GM21515 (cell line): ENCODE results near the gene TMEM42.

Source experiments
- ATAC-seq: cut with Tn5 transposase; IDR thresholded peaks from one replicate; pipeline ENCODE4 v1.9.1; 2021; ENCODE audit not compliant: unreplicated experiment

The TMEM42 gene

DNA sequence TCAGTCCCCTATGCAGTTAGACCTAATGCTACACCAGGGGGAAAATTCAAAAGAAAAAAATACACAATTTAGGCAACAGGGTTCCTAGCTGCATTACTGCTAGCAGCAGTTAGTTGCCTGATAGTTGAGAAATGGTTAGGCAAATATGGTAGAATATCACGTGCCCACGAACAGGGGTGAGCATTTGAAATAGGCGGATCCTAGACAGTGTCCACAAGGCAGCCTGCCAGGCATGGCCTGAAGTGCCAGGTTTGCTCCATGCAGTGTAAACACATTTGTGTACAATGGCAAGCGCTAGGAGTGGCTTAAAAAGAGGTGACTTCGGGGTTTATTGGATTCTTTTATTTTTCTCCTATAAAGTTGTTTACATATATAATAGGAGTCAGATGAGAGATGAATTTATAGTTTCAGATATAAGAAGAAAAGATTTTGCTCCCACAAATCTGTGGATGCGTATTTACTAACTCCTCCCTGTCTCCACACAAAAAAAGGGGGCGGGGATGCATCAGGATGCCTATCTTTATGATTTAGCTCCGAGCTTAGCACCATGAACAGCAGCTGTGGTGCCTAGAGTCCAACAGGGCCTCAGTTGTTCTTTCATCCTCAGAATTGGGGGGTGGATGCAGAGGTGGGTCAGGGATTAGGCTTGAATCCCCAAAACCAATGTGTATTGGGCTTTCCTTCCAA, 8.8 kb downstream of the TMEM42 start:
- no peak for ATAC-seq

DNA sequence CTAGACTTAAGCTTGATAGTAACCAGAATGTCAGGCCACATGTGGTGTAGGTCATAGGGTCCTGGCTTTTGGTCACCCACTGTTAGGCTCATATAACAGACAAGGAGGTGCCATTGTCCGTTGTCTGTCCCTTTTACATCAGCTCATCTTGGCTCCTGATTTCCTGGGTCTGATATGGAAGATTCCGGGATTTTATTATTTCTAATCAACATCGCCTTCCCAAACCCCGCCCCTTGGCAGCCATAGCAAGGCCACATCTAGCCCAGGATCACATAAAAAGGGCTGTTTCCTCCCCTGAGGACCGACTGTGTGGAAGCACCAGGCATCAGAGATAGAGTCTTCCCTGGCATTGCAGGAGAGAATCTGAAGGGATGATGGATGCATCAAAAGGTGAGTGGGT, 12.6 kb downstream of the TMEM42 start, which contains the start of gene TGM4:
TGM4 (plus strand) TSS at position 301 of the 400 bp plus-strand sequence; CDS start at position 372, 71 bp downstream.
- ATAC-seq: no peak

DNA sequence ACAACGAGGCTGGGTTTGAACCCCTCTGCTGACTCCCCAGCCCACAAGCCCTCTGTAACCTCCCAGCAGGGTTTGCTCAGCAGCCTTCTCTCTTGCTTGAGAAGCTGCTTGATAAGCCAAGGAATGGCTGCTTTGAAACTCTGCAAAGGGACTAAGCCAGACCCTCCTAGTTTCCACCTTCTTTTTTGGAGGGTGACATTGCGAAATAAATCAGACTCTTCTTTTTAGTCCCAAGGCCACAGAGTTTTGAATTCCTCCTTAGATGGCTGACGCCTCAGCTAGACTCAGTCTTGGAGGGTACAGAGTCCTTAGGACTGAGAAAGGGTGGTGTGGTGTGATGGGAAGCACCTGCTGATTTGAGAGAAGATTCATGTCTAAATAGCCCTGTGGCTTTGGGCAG, 13.9 kb downstream of the TMEM42 start:
- ATAC-seq: no peak

DNA sequence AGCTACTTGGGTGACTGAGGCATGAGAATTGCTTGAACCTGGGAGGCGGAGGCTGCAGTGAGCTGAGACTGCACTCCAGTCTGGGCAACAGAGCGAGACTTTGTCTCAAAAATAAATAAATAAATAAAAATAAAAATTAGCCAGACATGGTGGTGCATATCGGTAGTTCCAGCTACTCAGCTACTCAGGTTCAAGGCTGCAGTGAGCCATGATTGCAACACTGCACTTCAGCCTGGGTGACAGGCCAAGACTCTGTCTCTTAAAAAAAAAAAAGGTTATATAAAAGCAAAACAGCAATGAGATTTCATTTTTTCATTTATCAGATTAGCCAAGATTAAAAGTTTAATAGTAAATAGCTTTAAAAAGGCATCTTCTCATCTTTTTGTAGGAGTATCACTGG, 15.6 kb downstream of the TMEM42 start:
- no peak for ATAC-seq

DNA sequence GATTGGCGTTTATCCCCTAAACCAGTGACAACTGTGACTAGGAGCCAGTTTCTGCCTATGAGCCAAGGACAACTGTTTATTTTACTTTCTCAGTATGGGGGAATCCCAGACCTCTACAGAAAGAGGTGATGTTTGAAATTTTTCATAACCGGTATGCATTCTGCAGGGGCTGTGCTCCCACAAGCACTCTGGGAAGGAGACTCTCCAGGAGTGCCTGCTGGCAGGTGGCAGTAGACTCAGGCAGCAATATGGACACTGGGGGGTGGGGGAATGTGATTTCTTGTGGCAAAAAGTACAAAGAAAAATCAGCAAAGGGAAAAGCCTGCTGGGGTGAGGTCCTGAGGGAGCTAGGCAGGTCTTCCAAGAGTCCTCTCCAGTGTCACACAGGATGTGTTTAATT, 18.6 kb downstream of the TMEM42 start:
- no peak for ATAC-seq

DNA sequence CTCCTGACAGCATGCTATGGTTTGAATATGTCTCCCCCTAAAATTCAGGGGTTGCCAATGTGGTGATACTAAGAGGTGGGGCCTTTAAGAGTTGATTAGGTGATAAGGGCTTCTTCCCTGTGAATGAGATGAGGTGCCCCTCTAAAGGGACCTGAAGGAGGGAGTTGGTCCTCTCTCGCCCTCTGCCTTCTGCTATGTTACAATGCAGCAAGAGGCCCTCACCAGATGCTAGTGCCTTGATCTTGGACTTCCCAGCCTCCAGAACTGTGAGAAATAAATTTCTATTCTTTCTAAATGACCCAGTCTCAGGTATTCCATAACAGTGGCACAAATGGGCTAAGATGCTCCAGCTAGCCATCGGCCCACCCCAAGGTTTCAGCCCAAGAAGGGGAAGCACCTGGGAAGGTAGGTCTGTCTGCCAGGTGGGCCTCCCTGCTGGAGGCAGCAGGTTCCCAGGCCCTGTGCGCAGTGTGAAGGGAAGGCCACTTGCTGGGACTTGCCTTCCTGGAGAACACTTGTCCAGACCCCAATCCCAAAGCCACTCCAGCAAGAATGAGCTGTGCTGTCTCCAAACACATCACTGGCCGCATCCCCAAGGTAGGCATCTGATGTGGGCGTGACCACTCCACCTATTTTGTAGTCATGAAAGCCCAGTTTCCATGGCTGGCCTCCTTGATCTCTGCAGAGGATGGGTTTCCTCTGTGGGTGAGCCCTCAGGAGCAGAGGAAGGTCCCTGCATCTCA, 21.7 kb downstream of the TMEM42 start:
- no peak for ATAC-seq

DNA sequence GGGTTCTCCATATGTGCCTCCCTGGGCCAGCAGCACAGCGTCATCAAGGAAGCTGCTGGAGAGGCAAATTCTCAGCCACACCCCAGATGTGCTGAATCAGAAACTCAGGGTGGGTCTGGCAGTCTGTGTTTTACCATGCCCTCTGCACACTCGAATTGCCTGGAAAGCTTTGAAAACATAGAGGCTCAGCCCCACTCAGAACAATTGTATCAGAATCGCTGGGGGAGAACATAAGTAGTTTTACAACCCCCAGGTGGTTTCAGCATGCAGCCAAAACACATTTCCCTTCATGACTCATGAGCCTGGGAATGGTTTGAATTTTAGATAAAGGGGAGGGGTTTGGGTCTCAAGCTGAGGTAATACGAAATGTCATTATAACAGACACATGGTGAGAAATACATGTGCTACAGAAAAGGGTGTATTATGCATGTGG, 22.3 kb downstream of the TMEM42 start:
- ATAC-seq: no peak

DNA sequence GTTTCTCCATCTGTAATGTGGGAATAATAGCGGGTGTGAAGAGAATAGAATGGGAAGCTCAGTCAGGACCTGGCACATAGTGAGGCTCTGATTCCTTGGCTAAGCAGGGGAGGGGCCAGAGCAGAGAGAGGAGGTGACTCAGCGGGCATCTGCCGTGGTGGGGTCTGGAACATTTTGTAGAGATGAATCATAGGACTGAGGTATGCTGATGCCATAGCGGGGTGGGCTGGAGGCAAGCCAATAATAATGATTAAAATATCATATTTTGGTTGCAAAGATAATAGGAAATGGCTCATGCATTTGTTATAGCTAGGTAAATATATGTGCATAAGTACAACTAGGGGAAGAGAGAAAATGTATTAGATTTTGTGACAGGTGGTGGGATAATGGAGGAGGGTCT, 23.9 kb downstream of the TMEM42 start:
- no peak for ATAC-seq

DNA sequence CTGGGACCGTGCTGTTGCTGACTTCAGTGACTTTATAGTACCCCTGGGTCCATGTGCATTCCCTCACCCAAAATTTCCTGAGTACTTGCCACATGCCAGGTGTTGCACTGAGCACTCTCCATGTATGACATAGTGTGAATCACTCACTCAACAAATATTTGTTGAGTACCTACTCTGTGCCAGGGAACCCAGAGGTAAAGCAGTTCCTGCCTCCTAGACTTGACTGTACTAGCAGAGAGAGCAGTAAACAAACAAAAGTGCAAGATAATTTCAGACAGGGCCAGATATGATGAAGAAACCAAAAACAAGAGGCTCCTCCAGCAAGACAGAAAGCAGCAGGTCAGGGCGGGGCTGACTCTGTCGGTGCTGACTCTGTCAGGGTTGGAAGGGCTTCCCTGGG, 24.8 kb downstream of the TMEM42 start:
- no peak for ATAC-seq

DNA sequence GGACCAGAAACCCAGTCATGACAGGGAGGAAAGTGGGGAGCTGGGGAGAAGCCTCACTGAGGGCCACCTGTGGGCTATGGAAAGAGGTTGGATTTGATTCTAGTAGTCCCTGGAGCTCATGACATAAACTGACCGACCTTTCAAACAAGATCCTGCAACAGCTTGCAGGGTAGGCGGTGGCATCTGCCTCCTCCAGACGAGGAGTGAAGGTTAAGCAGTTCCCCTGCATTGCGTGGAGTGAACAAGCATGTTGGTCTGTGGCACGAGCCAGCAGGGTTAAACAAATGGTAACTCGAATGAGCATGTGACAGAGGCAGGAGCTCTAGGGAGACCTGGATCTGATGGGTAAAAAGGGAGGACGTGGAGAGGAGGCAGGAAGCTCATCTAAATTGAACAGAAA, 25.4 kb downstream of the TMEM42 start:
- no peak for ATAC-seq

DNA sequence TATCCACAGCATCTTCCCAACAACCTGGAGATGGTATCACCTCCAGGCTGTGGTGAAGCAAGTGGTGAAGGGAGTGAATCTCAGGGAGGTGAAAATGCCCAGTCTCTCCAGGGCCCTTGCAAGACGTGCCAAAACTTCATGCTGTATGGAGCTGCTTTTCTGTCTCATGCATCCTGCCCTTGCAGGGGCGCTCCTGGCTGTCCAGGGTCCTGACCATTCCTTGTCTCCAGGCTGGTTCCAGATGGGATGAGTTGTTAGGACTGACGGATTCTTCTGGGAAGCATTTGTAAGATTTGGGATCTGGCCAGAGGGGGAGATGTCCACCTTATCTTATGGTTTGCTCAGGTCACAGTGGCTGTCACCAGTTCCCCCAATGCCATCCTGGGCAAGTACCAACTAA, 28.5 kb downstream of the TMEM42 start:
- ATAC-seq: no peak

DNA sequence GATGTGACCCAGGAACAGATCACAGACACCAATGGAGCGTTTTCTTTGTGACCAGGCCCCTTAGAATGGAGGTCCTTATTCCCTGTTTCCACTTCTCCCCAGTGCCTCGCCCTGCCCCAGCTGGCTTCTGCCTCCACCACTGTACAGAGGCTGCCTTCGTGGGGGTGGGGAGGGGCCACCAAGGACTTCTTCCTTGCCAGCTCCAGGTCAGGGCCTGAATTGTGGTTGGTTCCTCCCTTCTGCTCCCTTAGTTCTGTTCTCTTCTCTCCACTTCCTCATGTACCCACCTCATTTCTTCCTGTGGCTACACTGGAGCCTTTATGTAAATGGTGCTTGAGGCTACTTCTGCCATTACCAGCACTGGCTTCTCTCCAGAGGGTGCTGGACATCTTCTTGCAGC, 29.1 kb downstream of the TMEM42 start:
- no peak for ATAC-seq

DNA sequence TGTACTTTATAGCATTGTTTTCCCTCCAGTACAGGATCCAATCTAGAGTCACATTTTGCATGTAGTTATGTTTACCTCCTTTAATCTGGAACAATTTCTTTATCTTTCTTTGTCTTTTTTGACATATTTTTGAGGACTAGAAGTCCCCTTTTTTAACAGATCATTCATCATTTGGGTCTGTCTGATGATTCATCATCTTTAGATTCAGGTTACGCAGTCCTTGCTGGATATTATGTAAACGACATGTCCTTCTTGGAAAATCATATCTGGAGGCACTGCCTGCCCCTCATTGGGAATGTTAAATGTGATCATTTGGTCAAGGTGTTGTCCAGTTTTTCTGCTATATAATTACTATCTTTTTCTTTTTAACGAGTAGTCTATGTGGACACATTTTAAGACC, 31.0 kb downstream of the TMEM42 start:
- no peak for ATAC-seq

DNA sequence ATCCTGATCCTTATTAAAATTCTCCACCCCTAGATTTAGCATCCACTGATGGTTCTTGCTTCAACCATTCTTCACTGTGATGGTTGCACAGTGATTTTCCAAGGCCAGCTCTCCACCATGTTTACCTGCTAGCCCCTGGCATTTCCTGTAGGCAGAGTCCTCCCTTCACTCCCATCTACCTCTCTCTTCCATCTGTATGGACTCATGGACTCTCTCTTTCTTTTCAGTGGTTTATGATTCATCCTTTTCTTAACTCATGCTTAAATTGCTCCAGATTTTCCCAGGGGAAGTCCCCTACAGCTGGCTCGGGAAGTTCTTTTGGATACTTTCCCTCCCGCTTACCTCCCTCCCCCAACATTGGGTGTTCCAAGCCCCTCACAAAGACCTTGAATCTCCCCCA, 31.4 kb downstream of the TMEM42 start:
- no peak for ATAC-seq

DNA sequence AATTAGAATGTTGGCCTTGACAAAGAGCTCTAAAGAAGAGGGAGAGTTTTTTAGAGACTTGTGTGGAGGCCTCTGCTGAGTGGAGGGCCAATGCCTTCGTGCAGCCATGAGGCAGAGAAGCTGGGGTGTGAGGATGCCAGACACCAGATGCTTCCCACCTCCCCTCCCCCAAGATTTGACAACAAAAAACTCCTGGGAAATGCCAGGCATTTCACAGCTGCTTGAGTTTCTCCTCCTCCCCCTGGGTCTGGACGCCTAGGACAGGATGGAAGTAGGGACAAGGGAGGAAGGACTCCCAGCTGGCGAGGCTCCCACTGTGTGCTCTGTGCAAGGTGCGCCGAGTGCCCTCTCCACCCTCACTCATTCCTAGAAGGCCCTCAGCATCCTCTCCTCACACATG, 32.8 kb downstream of the TMEM42 start:
- ATAC-seq: no peak

DNA sequence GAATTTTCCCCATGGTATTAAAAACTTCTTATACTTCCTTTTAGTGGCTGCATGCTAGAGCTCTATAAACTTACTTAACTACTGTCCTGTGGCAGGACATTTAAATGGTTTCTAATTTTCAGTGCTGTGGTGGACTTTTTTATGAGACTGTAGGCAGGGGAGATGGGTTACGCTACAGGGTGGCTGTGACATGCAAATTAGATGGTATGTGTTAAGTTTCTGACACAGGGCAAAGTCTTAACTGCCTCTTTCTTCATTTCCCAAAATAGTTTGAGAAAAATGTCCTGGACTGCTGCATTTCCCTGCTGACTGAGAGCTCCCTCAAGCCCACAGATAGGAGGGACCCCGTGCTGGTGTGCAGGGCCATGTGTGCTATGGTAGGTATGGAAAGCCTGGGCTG, 34.7 kb downstream of the TMEM42 start:
- no peak for ATAC-seq

DNA sequence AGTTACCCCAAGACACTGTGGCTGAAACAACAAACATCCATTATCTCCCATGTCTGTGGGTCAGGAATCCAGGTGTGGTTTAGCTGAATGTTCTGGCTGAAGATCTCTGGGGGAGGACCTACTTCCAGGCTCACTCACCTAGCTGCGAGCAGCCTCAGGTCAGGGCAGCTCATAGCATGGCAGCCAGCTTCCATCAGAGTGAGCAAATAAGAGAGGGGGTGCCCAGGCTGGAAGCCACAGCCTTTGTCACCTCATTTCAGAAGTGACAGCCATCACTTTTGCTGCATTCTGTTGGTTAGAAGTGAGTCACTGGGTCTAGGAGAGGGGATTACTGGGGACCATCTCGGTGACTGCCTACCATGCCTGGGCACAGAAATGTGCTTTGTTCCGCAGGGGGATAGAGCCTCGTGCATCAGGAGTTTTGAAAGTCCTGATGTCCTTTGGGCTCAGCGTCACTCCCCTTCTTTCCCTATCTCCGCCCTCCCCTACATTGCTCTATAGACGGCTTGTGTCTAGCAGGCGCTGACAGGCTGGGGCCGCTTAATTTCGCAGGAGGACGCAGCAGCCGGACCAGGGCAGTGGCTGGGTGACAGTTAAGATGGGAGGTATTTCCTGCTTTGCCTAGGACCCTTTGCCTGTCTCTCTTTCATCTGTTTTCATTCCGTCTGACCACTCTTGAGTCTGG, 38.1 kb downstream of the TMEM42 start:
- no peak for ATAC-seq

DNA sequence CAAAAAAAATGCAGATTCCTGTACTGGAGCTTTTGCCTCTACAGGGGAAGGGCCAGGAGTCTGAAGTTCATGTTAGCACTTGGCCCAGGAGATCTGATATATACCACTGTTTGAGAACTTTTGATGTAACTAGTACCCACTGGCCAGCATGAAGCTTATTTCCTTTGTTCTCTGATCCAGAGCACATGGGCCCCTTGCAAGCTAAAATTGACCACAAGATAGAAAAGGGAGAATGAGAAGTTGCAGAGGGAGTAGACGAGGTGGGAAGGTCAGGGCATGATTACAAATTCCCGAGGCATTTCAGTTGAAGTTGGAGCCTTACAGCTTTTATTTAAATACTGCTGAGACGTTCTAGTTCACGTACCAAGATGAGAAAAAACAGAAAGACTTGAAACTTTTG, 40.9 kb downstream of the TMEM42 start:
- no peak for ATAC-seq

DNA sequence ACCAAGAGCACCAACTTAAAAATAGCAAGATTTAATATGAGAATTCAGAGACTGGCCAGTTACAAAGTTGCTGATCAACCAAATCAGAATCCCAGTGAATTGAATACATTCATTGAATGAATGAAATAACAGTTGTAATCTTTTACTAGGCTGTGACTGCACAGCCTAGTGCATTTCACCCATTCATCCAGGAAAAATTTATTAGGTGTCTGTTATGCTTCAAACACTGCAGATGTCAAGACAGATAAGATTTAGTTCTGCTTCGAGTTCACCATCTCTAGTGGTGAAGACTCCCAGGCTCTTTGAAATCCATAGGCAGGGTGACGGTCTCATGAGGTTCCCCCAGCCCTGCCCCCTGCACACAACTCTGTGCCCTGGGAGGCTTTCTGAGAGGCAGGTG, 41.6 kb downstream of the TMEM42 start:
- ATAC-seq: no peak

DNA sequence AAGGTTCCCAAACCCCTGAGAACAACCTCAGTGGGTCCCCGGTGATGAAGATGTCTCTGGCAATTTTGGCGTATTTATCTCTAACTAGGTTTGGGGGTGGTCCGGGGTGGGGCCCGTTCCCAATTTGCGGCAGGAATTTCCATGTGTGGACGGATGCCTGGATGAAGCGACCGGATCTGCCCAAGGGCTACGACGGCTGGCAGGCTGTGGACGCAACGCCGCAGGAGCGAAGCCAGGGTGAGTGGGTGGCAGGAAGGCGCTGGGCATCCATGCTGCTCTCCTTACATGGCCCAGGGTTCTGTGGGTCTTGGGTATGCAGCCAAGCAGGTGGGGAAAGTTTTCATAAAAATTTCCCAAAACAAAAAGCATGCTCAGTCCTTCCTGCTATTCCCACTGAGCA, 42.0 kb downstream of the TMEM42 start:
- ATAC-seq: no peak

DNA sequence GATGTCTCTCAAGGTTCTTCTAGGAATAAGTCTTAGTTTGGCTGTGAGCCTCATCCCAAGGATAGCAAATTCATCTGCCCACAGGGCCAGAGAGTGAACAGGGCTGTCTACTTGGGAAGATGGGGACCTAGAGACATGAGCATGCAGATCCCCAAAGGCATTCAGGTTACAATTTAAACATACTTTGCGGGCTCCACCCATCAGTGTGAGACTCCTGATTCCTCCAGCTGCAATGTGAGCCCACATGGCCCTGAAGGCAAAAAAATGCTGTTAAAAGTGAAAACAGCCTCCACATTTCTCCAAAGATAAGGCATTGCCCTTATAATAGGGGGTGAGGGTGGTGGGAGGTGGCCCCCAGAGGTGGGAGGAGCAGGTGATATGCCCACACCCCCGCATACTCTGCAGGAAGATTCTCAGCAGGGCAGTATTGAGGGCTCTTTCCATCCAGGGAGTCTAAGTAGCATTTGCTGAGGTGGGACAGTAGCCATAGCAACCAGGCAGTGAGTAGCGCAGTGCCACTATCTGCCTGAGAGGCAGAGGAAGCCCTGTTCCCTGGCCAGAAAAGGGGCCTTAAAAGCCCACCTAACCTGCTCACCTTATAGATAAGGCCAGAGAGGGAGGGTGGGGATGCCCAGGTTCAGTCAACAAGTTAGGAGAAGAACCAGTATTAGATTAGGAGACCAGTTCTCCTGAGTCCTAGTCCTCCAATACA, 43.9 kb downstream of the TMEM42 start:
- ATAC-seq: no peak
